ENCODE measurements around the gene PEX16.

The PEX16 gene

GRCh38 chr11:45877845-45878244, 39.8 kb downstream of the PEX16 start:
- Histone ChIP-seq H3K27ac (ENCODE audit: low read depth, low read length) (no peak overlapping the region), H3F3A (ENCODE audit: control insufficient read depth, insufficient read depth) (no peaks in the 10 kb centered on the region), H3K4me1 (ENCODE audit: control insufficient read depth, low read length) (no peaks in the 10 kb centered on the region), H3K27me3 (ENCODE audit: control insufficient read depth, low read length) (no peaks in the 10 kb centered on the region), H3K9me3 (ENCODE audit: control insufficient read depth, insufficient read depth, low read length) (no peaks in the 10 kb centered on the region), H4K20me1 (ENCODE audit: control insufficient read depth, insufficient read depth, low read depth, low read length) (no peaks in the 10 kb centered on the region), H3K9me2 (replicated peaks; ENCODE audit: control insufficient read depth, low read length) (no peaks in the 10 kb centered on the region), H3K79me2 (ENCODE audit: control insufficient read depth, low read length) (no peaks in the 10 kb centered on the region), H3K36me3 (ENCODE audit: control insufficient read depth, low read length) (peaks cover 12% of the 10 kb centered on the region), H3K4me3 (ENCODE audit: low read length) (no peak overlapping the region), H3K4me2 (ENCODE audit: low read length) (no peak overlapping the region)
- TF ChIP-seq CTCF (IDR thresholded peaks at IDR 0.05; ENCODE audit: low read depth, low read length, poor library complexity, severe bottlenecking), result no peak
- TF ChIP-seq EZH2phosphoT487 (IDR thresholded peaks at IDR 0.05; ENCODE audit: borderline replicate concordance, low read length), result no peak

GRCh38 chr11:45877221-45877620, 40.5 kb downstream of the PEX16 start:
- Histone ChIP-seq H3F3A (ENCODE audit: control insufficient read depth, insufficient read depth) (no peaks in the 10 kb centered on the region), H3K79me2 (ENCODE audit: control insufficient read depth, low read length) (no peaks in the 10 kb centered on the region), H3K36me3 (ENCODE audit: control insufficient read depth, low read length) (peaks cover 13% of the 10 kb centered on the region), H3K4me2 (ENCODE audit: low read length) (no peak overlapping the region), H3K4me1 (ENCODE audit: control insufficient read depth, low read length) (no peaks in the 10 kb centered on the region), H3K9me3 (ENCODE audit: control insufficient read depth, insufficient read depth, low read length) (no peaks in the 10 kb centered on the region), H3K4me3 (ENCODE audit: low read length) (no peak overlapping the region), H3K27ac (ENCODE audit: low read depth, low read length) (no peak overlapping the region), H4K20me1 (ENCODE audit: control insufficient read depth, insufficient read depth, low read depth, low read length) (no peaks in the 10 kb centered on the region), H3K27me3 (ENCODE audit: control insufficient read depth, low read length) (no peaks in the 10 kb centered on the region), H3K9me2 (replicated peaks; ENCODE audit: control insufficient read depth, low read length) (no peaks in the 10 kb centered on the region)
- TF ChIP-seq EZH2phosphoT487 (IDR thresholded peaks at IDR 0.05; ENCODE audit: borderline replicate concordance, low read length) (no peak), CTCF (IDR thresholded peaks at IDR 0.05; ENCODE audit: low read depth, low read length, poor library complexity, severe bottlenecking) (no peak)

GRCh38 chr11:45876401-45876800, 41.3 kb downstream of the PEX16 start:
- Histone ChIP-seq H3K4me1 (ENCODE audit: control insufficient read depth, low read length) (no peaks in the 10 kb centered on the region), H4K20me1 (ENCODE audit: control insufficient read depth, insufficient read depth, low read depth, low read length) (no peaks in the 10 kb centered on the region), H3K9me3 (ENCODE audit: control insufficient read depth, insufficient read depth, low read length) (no peaks in the 10 kb centered on the region), H3K9me2 (replicated peaks; ENCODE audit: control insufficient read depth, low read length) (no peaks in the 10 kb centered on the region), H3K79me2 (ENCODE audit: control insufficient read depth, low read length) (no peaks in the 10 kb centered on the region), H3K4me2 (ENCODE audit: low read length) (no peak overlapping the region), H3K27ac (ENCODE audit: low read depth, low read length) (no peak overlapping the region), H3K27me3 (ENCODE audit: control insufficient read depth, low read length) (no peaks in the 10 kb centered on the region), H3K36me3 (ENCODE audit: control insufficient read depth, low read length) (peaks cover 18% of the 10 kb centered on the region), H3F3A (ENCODE audit: control insufficient read depth, insufficient read depth) (no peaks in the 10 kb centered on the region), H3K4me3 (ENCODE audit: low read length) (no peak overlapping the region)
- no peak for TF ChIP-seq CTCF (IDR thresholded peaks at IDR 0.05; ENCODE audit: low read depth, low read length, poor library complexity, severe bottlenecking)
- TF ChIP-seq EZH2phosphoT487 (IDR thresholded peaks at IDR 0.05; ENCODE audit: borderline replicate concordance, low read length), result no peak
